Thyroid gland (tissue), 4 donors: ENCODE results near the gene C1orf35. TPM values are rescaled to one million over a fixed set of nuclear protein-coding genes. Genes with fewer than 3 reads are reported as not detected.

Experiments
- DNase-seq, 2 donors: peaks; one replicate each; pipeline ENCODE4 v3.0.0-alpha.2; 2019
- H3K27ac ChIP-seq, 3 donors: fragments of 200-600 bp; sonication (generic); 1 replicate in 2 of 3; 2 replicates in 1 of 3; pipeline ENCODE4 v1.5.1; 2016 to 2019; ENCODE audit warnings: mild to moderate bottlenecking in 1 of 3, moderate library complexity in 1 of 3
- H3K27me3 ChIP-seq: fragments of 200-600 bp; sonication (generic); one replicate; pipeline ENCODE4 v1.5.1; 2019
- H3K36me3 ChIP-seq, 2 donors: fragments of 200-600 bp; sonication (generic); one replicate each; pipeline ENCODE4 v1.5.1; 2016 to 2019
- H3K4me1 ChIP-seq, 2 donors: fragments of 200-600 bp; sonication (generic); one replicate each; pipeline ENCODE4 v1.5.1; 2017 to 2019
- H3K4me3 ChIP-seq, 3 donors: fragments of 200-600 bp; sonication (generic); replicated peaks in 1 of 3; 1 replicate in 2 of 3; 2 replicates in 1 of 3; pipeline ENCODE4 v1.5.1; 2016; ENCODE audit warnings: mild to moderate bottlenecking in 1 of 3
- H3K9me3 ChIP-seq: fragments of 200-600 bp; sonication (generic); one replicate; pipeline ENCODE4 v1.5.1; 2017
- CTCF ChIP-seq, 6 experiments: fragments of 200-600 bp in 3 of 6; fragments of 450-650 bp in 3 of 6; sonication (generic) in 3 of 6; IDR thresholded peaks; one replicate each; pipeline ENCODE4 v1.5.1; 2016 to 2019; ENCODE audit warnings: antibody characterized with exemption in 6 of 6, mild to moderate bottlenecking in 2 of 6, inconsistent platforms in 1 of 6, moderate library complexity in 1 of 6
- POLR2A ChIP-seq, 2 donors: fragments of 450-650 bp; IDR thresholded peaks; one replicate each; pipeline ENCODE4 v1.6.1; 2017; ENCODE audit warnings: antibody characterized with exemption in 2 of 2, mild to moderate bottlenecking in 2 of 2, moderate library complexity in 1 of 2
- whole genome bisulfite sequencing, 2 donors: methylation state at CpG; one replicate each; pipeline ENCODE4 v1.1.5; 2017; 5-methylcytosine and 5-hydroxymethylcytosine counted together
- intact Hi-C: fragments of 100-400 bp; cut with DNase I; formaldehyde crosslinking; loops from one replicate; pipeline ENCODE4 v1.15.1; 2023
- total RNA-seq, 4 donors: library from RNA; depleted of rRNA; stranded (reverse); fragments of >200 nt; gene quantifications; one replicate each; pipeline ENCODE4 v1.2.3, GENCODE V29; 2016

C1orf35 gene
- total RNA-seq, 4 donors from 2014 or later, result 8.3 to 26.5 (median 13.6) TPM

DNA sequence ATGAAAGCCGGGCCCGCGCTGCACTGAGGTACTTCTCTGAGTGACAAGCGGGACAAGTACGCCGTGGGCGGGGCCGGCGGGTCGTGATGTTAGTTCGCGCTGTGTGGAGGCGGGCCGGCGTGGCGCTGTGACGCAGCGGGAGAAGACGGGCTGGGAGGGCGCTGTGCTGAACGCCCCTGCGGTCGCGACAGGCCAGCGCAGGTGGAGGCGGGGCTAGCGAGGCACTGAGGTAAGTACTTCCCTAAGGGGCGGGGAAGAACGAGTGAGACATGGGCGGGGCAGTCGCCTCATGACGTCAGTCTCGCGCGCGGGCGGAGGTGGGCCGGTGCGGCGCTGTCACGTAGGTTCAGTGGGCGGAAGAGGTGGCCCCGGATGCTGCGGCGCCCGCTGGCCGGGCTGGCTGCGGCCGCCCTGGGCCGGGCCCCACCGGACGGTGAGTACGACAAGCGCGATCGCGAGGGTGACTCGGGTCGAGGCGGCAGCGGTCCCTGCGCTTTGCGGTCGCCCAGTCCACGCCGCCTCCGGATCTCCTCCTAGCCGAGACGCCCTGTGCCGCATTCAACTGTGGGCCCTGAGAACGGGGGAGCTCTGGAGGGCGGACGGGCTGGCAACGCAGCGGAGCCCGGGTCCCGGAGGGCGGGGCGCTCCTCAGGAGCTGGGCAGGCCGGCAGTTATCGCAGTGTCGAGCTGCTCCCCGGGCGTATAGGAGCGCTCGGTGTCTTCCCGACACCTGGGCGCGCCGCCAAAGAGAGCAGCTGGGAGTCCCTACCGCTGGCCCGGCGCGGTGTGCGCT lies 37.0 kb upstream of the C1orf35 start, which contains the start of gene GUK1:
TSS of gene GUK1 (plus strand) at position 349 of the 793 bp plus-strand sequence. CDS start at position 373, 24 bp downstream.
- Histone ChIP-seq H3K4me1 (peaks cover 23 to 36% of the 10 kb centered on the region in 2 donors), H3K36me3 (no peaks in the 10 kb centered on the region), H3K27ac (peak within 1 kb of the TSS; percentile 82 to 97 (median 90)), H3K27me3 (no peaks in the 10 kb centered on the region), H3K9me3 (no peaks in the 10 kb centered on the region), H3K4me3 (peak within 1 kb of the TSS; percentile 82 to 98 (median 96))
- WGBS, 2 donors, result 0% methylated on average over 14 to 15 of the region's 95 CpGs
- TF ChIP-seq POLR2A (IDR thresholded peaks at IDR 0.05), result peak; percentile 86 to 92
- TF ChIP-seq CTCF (IDR thresholded peaks at IDR 0.05), result peak in 4 of 6 experiments; percentile 16 to 44 (median 24)
- intact Hi-C loops, result loop anchor here (5.0 to 10.0 kb wide), 2 partner anchors 33 to 75 kb away; partner anchors contain the start of gene MRPL55
- DNase-seq, result peak; percentile 100

DNA sequence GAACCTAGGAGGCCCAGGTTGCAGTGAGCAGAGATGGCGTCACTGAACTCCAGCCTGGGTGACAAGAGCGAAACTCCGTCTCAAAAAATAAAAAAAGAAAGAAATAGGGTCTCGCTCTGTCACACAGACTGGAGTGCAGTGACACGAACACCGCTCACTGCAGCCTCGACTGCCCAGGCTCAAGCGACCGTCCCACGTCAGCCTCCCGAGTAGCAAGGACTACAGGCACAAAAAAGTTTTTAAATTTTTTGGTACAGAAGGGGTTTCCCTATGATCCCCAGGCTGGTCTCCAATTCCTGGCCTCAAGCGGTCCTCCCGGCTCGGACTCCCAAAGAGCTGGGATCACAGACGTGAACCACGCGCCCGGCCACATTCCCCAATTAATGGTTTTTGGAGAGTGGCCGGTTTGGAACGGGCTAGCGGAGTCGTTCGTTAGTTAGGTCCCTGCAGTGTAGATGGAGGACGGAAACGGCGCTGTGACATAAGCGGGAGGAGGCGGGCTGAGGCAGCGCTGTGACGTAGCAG lies 36.3 kb upstream of the C1orf35 start:
- WGBS, 2 donors, result 25 to 45% methylated on average over 17 to 30 of the region's 30 CpGs
- Histone ChIP-seq H3K27me3 (no peaks in the 10 kb centered on the region), H3K27ac (peak overlapping the region; percentile 78 to 97 (median 90)), H3K4me3 (peak overlapping the region; percentile 21 to 98 (median 34)), H3K4me1 (peaks cover 23 to 36% of the 10 kb centered on the region in 2 donors), H3K9me3 (no peaks in the 10 kb centered on the region), H3K36me3 (no peaks in the 10 kb centered on the region)
- intact Hi-C loops, result loop anchor here (10.0 kb wide), 1 partner anchor 75 kb away; no protein-coding TSS in a partner anchor
- TF ChIP-seq POLR2A (IDR thresholded peaks at IDR 0.05) (no peak), CTCF (IDR thresholded peaks at IDR 0.05) (no peak)
- DNase-seq, result no peak

GRCh38 chr1:228136901-228137300 lies 33.8 kb upstream of the C1orf35 start:
- Histone ChIP-seq H3K27ac (no peak overlapping the region), H3K4me3 (no peak overlapping the region), H3K4me1 (peaks cover 12% of the 10 kb centered on the region in 2 donors), H3K9me3 (no peaks in the 10 kb centered on the region), H3K27me3 (no peaks in the 10 kb centered on the region), H3K36me3 (no peaks in the 10 kb centered on the region)
- intact Hi-C loops, result loop anchor here (10.0 kb wide), 1 partner anchor 78 kb away; no protein-coding TSS in a partner anchor
- TF ChIP-seq CTCF (IDR thresholded peaks at IDR 0.05), result no peak
- no peak for TF ChIP-seq POLR2A (IDR thresholded peaks at IDR 0.05)
- DNase-seq, result no peak
- 55 to 64% methylated on average over 1 of the region's 1 CpG for WGBS, 2 donors

GRCh38 chr1:228134591-228134990 lies 31.5 kb upstream of the C1orf35 start:
- H3K4me1 ChIP-seq, result no peaks in the 10 kb centered on the region
- intact Hi-C loops, result loop anchor here (10.0 kb wide), 1 partner anchor 80 kb away; no protein-coding TSS in a partner anchor
- no peaks in the 10 kb centered on the region for H3K36me3 ChIP-seq
- 85 to 87% methylated on average over 12 of the region's 12 CpGs for WGBS, 2 donors
- DNase-seq, result no peak
- H3K27me3 ChIP-seq, result no peaks in the 10 kb centered on the region
- no peak overlapping the region for H3K27ac ChIP-seq
- no peak for TF ChIP-seq POLR2A (IDR thresholded peaks at IDR 0.05)
- no peak for TF ChIP-seq CTCF (IDR thresholded peaks at IDR 0.05)
- no peaks in the 10 kb centered on the region for H3K9me3 ChIP-seq
- H3K4me3 ChIP-seq, result no peak overlapping the region
